GM23338 (cell line): ENCODE results near the gene APOL1.

Experiments used
- CREB1 ChIP-seq: fragments of 250-450 bp; sonication (Bioruptor Pico); IDR thresholded peaks from 2 replicates; pipeline ENCODE4 v1.5.0; 2020; ENCODE audit warnings: low read depth, mild to moderate bottlenecking, moderate library complexity
- EZH2 ChIP-seq: fragments of 200-600 bp; sonication (generic); IDR thresholded peaks from one replicate; pipeline ENCODE4 v1.8.0; 2017; ENCODE audit warnings: antibody characterized with exemption, mild to moderate bottlenecking, low read depth; ENCODE audit not compliant: unreplicated experiment
- EZH2phosphoT487 ChIP-seq: fragments of 200-600 bp; sonication (generic); IDR thresholded peaks from one replicate; pipeline ENCODE4 v1.8.1; 2018; ENCODE audit warnings: antibody characterized with exemption; ENCODE audit not compliant: unreplicated experiment
- JUNB ChIP-seq: IDR thresholded peaks from one replicate; pipeline ENCODE4 v1.6.1; 2016; ENCODE audit warnings: antibody characterized with exemption; ENCODE audit not compliant: unreplicated experiment
- NANOG ChIP-seq: IDR thresholded peaks from 2 replicates; pipeline ENCODE4 v1.6.1; 2016; ENCODE audit warnings: antibody characterized with exemption, borderline replicate concordance
- POLR2AphosphoS5 ChIP-seq: IDR thresholded peaks from 2 replicates; pipeline ENCODE4 v1.6.1; 2016; ENCODE audit warnings: antibody characterized with exemption, low read depth
- STAT1 ChIP-seq: IDR thresholded peaks from one replicate; pipeline ENCODE4 v1.6.1; 2016; ENCODE audit warnings: antibody characterized with exemption; ENCODE audit not compliant: unreplicated experiment
- ZNF114 ChIP-seq: fragments of 250-450 bp; sonication (Bioruptor Pico); IDR thresholded peaks from 2 replicates; pipeline ENCODE4 v1.5.0; 2020; ENCODE audit warnings: mild to moderate bottlenecking, moderate library complexity
- ZNF331 ChIP-seq: fragments of 250-450 bp; sonication (Bioruptor Pico); IDR thresholded peaks from 2 replicates; pipeline ENCODE4 v1.5.0; 2020; ENCODE audit warnings: low read depth, mild to moderate bottlenecking, moderate library complexity
- ZNF462 ChIP-seq: fragments of 250-450 bp; sonication (Bioruptor Pico); IDR thresholded peaks from 2 replicates; pipeline ENCODE4 v1.5.0; 2020; ENCODE audit warnings: mild to moderate bottlenecking, moderate library complexity
- TF ChIP-seq, protein P1 (sequence below), 2 experiments: fragments of 200-600 bp in 1 of 2; sonication (generic) in 1 of 2; conservative IDR thresholded peaks; 2 replicates each; pipeline versions ENCODE4 v1.5.1 to v1.6.1; 2016 to 2017; ENCODE audit warnings: antibody characterized with exemption in 2 of 2, low read depth in 2 of 2, mild to moderate bottlenecking in 2 of 2, moderate library complexity in 1 of 2
- TF ChIP-seq, protein P2 (sequence below): IDR thresholded peaks from one replicate; pipeline ENCODE4 v1.6.1; 2018; ENCODE audit warnings: antibody characterized with exemption; ENCODE audit not compliant: unreplicated experiment
- TF ChIP-seq, protein P3 (sequence below): IDR thresholded peaks from 2 replicates; pipeline ENCODE4 v1.6.1; 2016; ENCODE audit warnings: antibody characterized with exemption

DNA sequence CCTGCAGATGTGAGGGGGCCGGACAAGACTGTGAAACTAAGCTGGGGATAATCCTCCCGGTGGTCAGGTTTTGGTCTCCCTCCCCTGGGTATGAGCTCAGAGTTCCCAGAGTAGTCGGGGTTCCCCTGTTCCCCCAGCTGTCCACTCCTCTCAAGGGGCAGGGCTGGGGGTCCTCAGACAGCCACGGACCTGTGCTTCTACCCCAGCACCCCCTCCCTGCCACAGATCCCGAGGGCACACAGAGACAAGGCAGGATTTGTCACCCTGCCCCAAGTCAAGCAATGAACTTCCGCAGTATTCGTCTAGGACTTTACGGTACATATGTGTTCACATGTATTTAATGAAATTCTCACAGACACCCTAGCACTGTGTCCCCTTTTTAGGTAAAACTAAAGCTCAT, 45.2 kb downstream of the APOL1 start:
- TF ChIP-seq, protein P1, sequence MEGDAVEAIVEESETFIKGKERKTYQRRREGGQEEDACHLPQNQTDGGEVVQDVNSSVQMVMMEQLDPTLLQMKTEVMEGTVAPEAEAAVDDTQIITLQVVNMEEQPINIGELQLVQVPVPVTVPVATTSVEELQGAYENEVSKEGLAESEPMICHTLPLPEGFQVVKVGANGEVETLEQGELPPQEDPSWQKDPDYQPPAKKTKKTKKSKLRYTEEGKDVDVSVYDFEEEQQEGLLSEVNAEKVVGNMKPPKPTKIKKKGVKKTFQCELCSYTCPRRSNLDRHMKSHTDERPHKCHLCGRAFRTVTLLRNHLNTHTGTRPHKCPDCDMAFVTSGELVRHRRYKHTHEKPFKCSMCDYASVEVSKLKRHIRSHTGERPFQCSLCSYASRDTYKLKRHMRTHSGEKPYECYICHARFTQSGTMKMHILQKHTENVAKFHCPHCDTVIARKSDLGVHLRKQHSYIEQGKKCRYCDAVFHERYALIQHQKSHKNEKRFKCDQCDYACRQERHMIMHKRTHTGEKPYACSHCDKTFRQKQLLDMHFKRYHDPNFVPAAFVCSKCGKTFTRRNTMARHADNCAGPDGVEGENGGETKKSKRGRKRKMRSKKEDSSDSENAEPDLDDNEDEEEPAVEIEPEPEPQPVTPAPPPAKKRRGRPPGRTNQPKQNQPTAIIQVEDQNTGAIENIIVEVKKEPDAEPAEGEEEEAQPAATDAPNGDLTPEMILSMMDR (conservative IDR thresholded peaks at IDR 0.05; ENCODE audit: low read depth in 2 of 2): no peak
- TF ChIP-seq, protein P2, sequence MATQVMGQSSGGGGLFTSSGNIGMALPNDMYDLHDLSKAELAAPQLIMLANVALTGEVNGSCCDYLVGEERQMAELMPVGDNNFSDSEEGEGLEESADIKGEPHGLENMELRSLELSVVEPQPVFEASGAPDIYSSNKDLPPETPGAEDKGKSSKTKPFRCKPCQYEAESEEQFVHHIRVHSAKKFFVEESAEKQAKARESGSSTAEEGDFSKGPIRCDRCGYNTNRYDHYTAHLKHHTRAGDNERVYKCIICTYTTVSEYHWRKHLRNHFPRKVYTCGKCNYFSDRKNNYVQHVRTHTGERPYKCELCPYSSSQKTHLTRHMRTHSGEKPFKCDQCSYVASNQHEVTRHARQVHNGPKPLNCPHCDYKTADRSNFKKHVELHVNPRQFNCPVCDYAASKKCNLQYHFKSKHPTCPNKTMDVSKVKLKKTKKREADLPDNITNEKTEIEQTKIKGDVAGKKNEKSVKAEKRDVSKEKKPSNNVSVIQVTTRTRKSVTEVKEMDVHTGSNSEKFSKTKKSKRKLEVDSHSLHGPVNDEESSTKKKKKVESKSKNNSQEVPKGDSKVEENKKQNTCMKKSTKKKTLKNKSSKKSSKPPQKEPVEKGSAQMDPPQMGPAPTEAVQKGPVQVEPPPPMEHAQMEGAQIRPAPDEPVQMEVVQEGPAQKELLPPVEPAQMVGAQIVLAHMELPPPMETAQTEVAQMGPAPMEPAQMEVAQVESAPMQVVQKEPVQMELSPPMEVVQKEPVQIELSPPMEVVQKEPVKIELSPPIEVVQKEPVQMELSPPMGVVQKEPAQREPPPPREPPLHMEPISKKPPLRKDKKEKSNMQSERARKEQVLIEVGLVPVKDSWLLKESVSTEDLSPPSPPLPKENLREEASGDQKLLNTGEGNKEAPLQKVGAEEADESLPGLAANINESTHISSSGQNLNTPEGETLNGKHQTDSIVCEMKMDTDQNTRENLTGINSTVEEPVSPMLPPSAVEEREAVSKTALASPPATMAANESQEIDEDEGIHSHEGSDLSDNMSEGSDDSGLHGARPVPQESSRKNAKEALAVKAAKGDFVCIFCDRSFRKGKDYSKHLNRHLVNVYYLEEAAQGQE: no peak
- TF ChIP-seq EZH2 (no peak), EZH2phosphoT487 (no peak), ZNF114 (CRISPR knock-in tag) (no peak), POLR2AphosphoS5 (no peak), ZNF462 (no peak), ZNF331 (CRISPR knock-in tag) (no peak), JUNB (no peak), CREB1 (CRISPR knock-in tag) (no peak), NANOG (no peak), STAT1 (no peak)
- TF ChIP-seq, protein P3, sequence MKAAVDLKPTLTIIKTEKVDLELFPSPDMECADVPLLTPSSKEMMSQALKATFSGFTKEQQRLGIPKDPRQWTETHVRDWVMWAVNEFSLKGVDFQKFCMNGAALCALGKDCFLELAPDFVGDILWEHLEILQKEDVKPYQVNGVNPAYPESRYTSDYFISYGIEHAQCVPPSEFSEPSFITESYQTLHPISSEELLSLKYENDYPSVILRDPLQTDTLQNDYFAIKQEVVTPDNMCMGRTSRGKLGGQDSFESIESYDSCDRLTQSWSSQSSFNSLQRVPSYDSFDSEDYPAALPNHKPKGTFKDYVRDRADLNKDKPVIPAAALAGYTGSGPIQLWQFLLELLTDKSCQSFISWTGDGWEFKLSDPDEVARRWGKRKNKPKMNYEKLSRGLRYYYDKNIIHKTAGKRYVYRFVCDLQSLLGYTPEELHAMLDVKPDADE: no peak
